ENCODE data around the gene PRKCA.

GRCh38 chr17:66678061-66678460 is 375.6 kb downstream of the PRKCA start:
- TF ChIP-seq CTCF (conservative IDR thresholded peaks at IDR 0.05; ENCODE audit: low read depth, low read length): no peak
- no peak for TF ChIP-seq EZH2 (IDR thresholded peaks at IDR 0.05; ENCODE audit: low read length, unreplicated experiment)
